HG03280 (cell line): ENCODE measurements around the gene OR2AG1.
"Not testable (repeated sequence)": the region's sequence is repeated elsewhere in the genome, so short reads cannot be mapped to it uniquely, and the experiment has no call there.

ENCODE experiments used
- ATAC-seq: cut with Tn5 transposase; IDR thresholded peaks from one replicate; pipeline ENCODE4 v1.9.1; 2021; ENCODE audit warnings: mild to moderate bottlenecking, moderate library complexity; ENCODE audit not compliant: unreplicated experiment

OR2AG1 gene

DNA sequence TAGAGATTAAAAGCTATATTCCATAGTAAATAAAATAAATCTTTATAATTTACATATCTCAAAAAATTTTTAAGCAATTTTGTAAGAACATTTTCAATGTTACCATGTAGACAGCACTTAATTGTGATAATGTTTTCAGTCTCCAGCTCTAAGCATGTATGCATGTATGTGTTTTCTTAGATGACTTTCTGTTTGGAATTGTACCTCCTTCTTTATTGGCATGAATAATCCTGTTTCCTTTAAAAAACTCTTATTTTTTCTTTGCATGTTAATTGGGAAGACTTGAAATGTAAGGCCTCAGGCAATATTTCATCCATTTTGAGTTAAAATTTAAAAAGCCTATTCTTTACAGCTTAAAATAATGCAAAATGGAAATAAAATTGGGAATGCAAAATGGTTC lies 2.0 kb upstream of the OR2AG1 start:
- no peak for ATAC-seq

DNA sequence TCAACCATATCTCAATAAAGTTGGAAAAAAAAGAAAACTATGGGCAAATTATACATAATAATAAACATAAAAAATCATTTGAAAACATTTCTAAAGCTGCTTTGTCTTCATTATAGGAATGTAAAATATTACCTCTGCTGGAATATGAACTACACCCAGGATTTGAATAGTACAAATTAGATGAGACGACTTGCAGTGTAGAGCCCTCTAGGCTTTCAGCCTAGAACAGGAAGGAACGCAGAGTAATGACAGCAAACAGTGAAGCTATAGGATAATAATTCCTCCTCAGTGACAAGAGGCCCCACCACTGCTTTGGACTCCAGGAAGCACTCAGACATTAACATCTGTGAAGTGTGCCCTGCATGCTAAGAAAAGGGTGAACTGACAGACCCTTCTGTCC lies 7.7 kb downstream of the OR2AG1 start:
- ATAC-seq: no peak

DNA sequence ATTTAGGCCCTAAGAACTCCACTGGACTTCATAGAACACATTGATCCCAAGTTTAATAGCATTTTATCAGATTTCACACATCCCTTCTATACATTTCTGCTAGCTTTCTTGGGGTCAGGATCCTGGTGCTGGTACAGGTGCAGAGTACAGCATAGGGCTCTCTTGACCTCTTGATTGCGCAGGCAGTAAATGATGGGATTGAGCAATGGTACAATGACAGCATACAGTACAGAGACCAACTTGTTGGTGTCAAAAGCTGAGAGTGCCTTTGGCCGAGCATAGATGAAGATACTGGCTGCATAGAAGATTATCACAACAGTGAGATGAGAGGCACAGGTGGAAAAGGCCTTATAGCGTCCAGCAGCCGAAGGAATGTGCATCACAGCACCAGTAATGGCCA lies 11.8 kb downstream of the OR2AG1 start:
- ATAC-seq: no peak

DNA sequence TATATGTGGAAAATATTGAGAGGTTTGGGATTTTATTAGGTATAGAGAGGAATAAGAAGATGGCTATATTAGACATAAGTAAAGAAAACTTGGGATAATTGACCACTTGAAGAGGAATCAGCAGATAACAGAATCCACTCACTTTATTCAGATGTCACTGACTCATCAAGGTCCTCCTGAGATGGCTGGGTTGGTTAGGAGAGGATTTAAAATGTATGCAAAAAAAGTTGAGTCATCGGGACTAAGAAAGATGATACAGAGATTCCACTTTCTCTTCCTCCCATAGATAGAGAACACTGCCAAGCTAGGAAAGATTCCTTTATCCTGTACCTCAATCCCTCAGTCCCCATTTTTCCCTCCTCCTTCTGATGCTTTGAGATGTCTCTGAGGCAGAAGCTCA lies 16.6 kb downstream of the OR2AG1 start, which contains the start of gene OR6A2:
Gene OR6A2, minus strand, starts transcription at position 288 of the 400 bp plus-strand sequence. CDS start 3,981 bp downstream, outside the sequence.
- no peak for ATAC-seq

DNA sequence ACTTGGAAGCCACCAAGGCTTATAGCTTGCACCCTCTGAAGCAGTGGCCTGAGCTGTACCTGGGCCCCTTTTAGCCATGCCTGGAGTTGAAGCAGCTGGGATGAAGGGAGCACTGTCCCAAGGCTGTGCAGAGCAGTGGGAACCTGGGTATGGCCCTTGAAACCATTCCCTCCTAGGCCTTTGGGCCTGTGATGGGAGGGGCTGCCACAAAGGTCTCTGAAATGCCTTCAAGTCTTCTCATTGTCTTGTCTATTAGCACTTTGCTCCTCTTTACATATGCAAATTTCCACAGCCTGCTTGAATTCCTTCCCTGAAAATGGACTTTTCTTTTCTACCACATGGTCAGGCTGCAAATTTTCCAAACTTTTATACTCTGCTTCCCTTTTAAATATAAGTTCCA lies 18.3 kb downstream of the OR2AG1 start:
- not testable (repeated sequence) for ATAC-seq

DNA sequence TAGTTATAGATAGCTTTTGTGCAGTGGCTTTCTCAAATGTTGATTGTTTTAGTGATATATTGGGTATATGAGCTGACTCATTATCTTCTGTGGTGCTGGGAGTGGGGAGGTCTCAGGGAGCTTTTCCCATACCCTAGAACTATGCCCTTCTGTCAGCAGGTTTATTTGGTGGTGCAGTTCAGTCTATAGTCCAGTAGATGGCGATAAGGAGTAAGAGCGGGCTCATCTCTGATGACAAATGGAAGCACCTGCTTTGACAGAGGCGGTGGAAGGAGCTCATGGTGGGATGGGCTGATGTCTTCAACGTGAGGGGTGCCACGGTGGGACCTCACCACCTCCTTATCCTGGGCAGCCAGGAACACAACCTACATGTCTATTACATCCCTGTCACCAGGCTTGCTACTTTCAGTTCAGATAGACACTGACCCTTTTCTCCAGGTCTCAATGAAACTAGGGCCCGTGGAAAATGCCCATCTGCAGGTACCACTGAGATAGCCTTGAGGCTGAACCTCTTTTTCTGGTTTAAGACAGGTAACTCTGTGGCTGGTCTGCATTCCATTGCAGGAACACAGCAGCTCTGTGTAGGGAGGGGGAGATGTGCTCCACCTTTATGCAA lies 29.7 kb downstream of the OR2AG1 start:
- peak; percentile 91 for ATAC-seq

DNA sequence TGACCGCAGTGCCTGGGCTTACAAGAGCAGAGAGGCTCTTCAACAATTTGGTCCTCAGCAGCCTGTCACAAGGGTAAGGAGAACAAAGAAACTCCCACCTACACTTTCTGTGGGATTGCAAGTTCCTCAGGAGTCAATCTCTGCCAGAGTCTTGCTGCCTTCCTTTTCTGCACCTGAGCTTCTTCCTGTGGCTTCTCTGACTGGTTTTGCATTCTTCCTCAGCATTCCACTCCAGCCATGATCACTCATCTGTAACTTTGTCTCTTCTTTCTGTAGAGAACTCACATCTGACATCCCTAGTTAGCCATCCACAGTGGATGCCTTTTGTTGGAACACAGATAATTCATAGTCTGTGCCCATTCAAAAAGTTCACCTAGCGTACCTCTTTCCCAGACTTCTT lies 30.8 kb downstream of the OR2AG1 start:
- ATAC-seq: no peak

DNA sequence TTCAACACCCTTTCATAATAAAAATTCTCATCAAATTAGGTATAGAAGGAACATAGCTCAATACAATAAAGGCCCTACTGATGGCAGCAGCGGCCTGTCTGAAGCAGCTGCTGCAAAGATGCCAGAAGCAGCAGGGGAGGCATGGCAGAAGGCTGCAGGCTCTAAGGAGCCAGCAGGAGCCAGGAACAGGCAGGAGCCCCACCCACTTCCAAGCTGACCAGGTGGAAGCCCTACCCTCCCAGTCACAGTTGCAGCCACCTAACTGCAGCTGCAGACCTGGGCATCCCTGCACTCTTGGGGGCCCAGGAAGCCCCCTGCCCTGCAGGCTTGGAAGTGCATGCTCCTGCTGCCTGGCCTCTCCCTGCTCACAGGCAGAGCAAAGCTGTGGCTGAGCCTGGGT lies 34.9 kb downstream of the OR2AG1 start:
- no peak for ATAC-seq

DNA sequence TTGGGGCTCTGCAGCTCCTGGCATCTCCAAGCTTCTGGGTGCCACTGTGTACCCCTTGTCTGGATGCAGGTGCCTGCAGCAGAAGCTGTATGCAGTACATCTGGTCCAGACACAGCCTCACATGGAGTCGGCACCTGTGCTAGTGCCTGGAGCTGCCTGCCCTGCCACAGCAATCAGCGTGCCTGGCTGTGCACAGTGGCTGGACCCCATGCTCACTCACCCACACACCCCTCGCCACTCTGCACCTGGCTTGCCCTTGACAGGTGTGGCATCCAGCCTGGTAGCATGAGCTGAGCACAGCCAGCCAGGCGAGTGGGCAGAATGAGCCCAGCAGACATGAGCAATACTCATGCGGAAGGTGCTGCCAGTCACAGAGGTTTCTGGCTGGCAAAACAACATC lies 36.1 kb downstream of the OR2AG1 start:
- no peak for ATAC-seq

DNA sequence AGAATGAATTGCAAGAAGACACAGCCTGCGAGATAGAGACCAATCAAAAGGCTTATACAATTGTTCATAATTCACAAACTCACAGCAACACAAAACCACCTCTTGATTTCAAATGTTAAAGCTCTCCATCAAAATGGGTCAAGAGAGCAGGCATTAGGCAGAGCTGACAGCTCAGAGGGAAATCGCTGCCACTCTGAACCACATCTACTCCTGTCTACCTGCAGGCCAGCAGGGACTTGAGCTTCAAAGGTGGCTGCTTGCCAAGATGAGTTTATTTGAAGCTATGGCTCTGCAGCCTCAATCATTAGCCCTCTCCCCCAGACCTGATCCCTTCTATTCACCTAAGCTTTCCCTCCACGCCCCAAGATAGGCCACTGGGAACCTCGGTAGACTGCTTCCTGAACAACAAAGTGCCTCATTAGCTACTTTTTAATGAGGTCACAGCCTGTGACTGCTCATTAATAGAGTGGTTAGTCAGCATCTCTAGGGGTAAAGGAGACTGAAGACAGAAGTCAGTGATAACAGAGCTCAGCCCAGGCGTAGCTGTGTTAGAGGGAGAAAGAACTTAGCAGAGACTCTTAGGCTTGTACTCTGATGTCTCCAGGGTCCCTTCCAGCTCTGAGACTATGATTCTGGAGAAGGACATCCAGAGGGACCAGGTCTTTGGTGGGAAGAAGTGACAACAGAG lies 41.5 kb downstream of the OR2AG1 start:
- ATAC-seq: no peak

DNA sequence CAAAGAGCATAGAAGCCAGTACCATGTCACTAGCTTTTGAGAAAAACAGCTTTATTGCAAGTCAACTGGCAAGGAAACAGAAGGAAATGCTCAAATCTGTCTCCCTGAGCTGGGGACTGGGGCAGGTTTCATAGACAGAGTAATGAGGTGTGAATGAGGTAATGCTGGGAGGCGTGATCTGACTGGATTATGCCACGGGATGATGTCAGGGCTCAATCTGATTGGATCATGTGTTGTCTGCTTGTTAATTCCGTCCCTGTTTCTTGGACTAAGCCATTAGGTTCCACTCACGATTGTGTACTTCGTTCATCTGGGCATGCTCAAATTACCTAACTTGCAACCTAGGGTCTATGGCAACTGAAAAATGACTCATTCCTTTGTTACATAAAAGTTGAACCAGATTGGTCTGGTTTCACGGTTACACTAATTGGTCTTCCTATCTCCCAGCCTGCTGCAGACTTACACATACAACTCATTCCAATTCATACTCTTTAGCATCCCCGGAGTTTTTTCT lies 42.5 kb downstream of the OR2AG1 start:
- ATAC-seq: no peak

DNA sequence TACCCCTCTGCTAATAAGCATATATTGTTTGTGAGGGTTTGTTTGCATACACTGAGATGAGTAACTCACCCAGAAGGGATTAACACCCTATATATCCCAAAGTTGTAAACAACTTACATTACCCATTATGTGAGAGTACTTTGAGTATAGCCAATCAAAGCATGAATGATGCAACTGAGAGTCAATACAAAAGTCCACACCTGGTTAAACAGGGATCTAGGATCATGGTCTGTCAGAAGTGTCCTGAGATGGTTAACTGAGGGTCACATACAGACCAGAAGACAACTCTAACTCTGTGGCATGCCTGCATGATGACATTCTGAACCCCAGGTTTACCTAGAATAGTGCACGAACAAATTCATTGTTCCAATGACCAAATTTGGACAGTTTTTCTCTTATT lies 45.3 kb downstream of the OR2AG1 start:
- no peak for ATAC-seq

DNA sequence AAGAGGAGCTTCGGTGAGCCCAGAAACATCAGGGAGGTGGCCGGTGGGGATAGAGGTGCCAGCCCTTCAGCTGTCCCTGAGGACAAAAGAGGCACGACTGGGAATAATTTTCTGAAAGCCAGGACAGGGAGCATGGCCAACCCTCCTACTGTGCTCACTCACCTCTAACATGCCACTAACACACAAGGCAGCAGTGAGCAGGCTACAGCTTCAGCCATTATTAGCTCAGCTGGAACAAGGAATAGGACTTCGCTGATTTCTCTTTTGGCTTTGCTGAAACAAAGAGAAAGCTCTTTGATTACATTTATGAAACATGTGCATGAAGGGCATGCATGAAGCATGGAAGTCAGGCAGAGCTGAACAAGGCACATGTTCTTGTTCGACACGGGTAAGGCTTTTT lies 50.5 kb downstream of the OR2AG1 start:
- ATAC-seq: no peak

DNA sequence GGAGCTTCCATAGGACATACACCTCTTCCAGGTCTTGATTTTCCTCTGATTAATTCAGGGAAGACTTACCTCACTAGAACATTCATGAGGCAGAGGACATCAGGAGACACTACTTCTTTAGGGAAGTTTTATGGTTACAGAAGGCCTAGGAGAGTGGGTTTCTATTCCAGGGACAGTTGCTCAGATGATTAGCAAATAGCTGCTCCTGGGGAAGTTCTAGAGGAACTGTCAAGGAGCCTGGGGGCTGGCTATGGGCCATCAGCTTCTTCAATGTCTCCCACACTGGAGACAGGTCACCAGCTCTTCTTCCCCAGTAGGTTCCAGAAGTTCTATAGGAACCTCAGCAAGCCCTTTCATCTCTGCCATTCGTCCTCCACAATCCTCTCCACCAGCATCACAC lies 51.2 kb downstream of the OR2AG1 start:
- ATAC-seq: no peak
